Thoracic aorta endothelial cell (primary cell): ENCODE measurements around the gene ZZZ3. TPM values are rescaled to one million over a fixed set of nuclear protein-coding genes. Genes with fewer than 3 reads are reported as not detected.

Experiments
- small RNA-seq: library from RNA; depleted of rRNA; stranded (forward); fragments of <200 nt; gene quantifications from one replicate; pipeline ENCODE3, GENCODE V24; 2012
- total RNA-seq: library from RNA; depleted of rRNA; stranded (reverse); fragments of >200 nt; gene quantifications from 2 replicates; pipeline ENCODE4 v1.2.3, GENCODE V29; 2012

ZZZ3 gene
- total RNA-seq = 96.4 and 103 TPM in 2 replicates

GRCh38 chr1:77682460-77683159, at the start of gene ZZZ3:
TSS of gene ZZZ3 (minus strand) at chr1:77682658. CDS start at chr1:77633354, 49,304 bp downstream.

Small RNAs within 50 kb of the gene (small RNA-seq; reads per million reads assigned to genes)
- not detected for gene RN7SL370P

Other genes starting within 250 kb of the ZZZ3 start
- 91.0 and 97.6 TPM in 2 replicates for gene USP33, start 77.2 kb upstream of the ZZZ3 start, total RNA-seq
- 24.1 and 24.4 TPM in 2 replicates for gene MIGA1, start 97.0 kb upstream of the ZZZ3 start, total RNA-seq
- gene NEXN, start 206.0 kb upstream of the ZZZ3 start, total RNA-seq = 3.8 and 6.1 TPM in 2 replicates